Transverse colon (tissue), 4 donors: ENCODE data around the gene PNMA8B.
"Not testable (repeated sequence)": the region's sequence is repeated elsewhere in the genome, so short reads cannot be mapped to it uniquely, and the experiment has no call there.

Experiments used
- EP300 ChIP-seq: sonication (generic); formaldehyde crosslinking; IDR thresholded peaks from one replicate; pipeline ENCODE4 v1.6.1; 2017; ENCODE audit warnings: antibody characterized with exemption, low read depth
- POLR2A ChIP-seq: fragments of 450-650 bp; IDR thresholded peaks from one replicate; pipeline ENCODE4 v1.6.1; 2016; ENCODE audit warnings: antibody characterized with exemption, mild to moderate bottlenecking, moderate library complexity
- POLR2AphosphoS5 ChIP-seq, 3 donors: sonication (generic); formaldehyde crosslinking; IDR thresholded peaks; one replicate each; pipeline ENCODE4 v1.6.1; 2016; ENCODE audit warnings: antibody characterized with exemption in 3 of 3
- TF ChIP-seq, protein P1 (sequence below), 5 experiments: fragments of 200-600 bp in 3 of 5; fragments of 450-650 bp in 2 of 5; sonication (generic) in 3 of 5; IDR thresholded peaks; 1 replicate in 2 of 5; 2 replicates in 3 of 5; pipeline ENCODE4 v1.5.1; 2016 to 2017; ENCODE audit warnings: antibody characterized with exemption in 5 of 5, inconsistent platforms in 3 of 5, mild to moderate bottlenecking in 2 of 5, moderate library complexity in 1 of 5

DNA sequence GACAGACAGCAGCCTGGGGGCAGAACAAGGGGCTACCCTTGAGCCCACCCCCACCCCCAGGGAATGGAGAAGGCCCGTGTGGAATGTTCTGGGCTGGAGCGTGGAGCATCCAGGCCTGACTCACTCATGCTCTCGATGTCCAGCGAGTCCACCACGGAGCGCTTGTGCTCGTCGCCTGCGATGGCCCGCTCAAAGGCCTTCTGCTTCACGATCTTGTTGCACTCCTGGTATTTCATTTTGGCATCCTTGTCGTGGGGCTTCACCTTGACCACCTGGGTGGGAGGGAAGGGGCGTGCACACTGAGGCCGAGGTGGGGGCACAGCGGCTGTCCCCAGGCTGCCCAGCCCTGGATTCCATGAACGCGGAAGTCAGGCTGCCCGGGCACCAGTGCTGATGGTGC lies 31.1 kb upstream of the PNMA8B start:
- TF ChIP-seq, protein P1, sequence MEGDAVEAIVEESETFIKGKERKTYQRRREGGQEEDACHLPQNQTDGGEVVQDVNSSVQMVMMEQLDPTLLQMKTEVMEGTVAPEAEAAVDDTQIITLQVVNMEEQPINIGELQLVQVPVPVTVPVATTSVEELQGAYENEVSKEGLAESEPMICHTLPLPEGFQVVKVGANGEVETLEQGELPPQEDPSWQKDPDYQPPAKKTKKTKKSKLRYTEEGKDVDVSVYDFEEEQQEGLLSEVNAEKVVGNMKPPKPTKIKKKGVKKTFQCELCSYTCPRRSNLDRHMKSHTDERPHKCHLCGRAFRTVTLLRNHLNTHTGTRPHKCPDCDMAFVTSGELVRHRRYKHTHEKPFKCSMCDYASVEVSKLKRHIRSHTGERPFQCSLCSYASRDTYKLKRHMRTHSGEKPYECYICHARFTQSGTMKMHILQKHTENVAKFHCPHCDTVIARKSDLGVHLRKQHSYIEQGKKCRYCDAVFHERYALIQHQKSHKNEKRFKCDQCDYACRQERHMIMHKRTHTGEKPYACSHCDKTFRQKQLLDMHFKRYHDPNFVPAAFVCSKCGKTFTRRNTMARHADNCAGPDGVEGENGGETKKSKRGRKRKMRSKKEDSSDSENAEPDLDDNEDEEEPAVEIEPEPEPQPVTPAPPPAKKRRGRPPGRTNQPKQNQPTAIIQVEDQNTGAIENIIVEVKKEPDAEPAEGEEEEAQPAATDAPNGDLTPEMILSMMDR (IDR thresholded peaks at IDR 0.05): not testable (repeated sequence)
- TF ChIP-seq POLR2A; EP300; POLR2AphosphoS5 (IDR thresholded peaks at IDR 0.05): not testable (repeated sequence)
